Smooth muscle cell (in vitro differentiated cells): ENCODE data around the gene KIF16B. TPM values are rescaled to one million over a fixed set of nuclear protein-coding genes. Genes with fewer than 3 reads are reported as not detected.

Experiments
- DNase-seq: peaks from one replicate; lab custom pipeline; 2025; ENCODE audit not compliant: unreplicated experiment; lab: John Stamatoyannopoulos, UW
- H2AFZ ChIP-seq: fragments of 200-600 bp; sonication (generic); 2 replicates; pipeline ENCODE4 v1.6.0; 2016; ENCODE audit warnings: antibody characterized with exemption, low read depth, mild to moderate bottlenecking
- H3F3A ChIP-seq: fragments of 200-600 bp; sonication (generic); 2 replicates; pipeline ENCODE4 v1.6.0; 2017; ENCODE audit warnings: antibody characterized with exemption, low read depth
- H3K27ac ChIP-seq: fragments of 200-600 bp; sonication (generic); 2 replicates; pipeline ENCODE4 v1.5.1; 2016; ENCODE audit warnings: low read depth, mild to moderate bottlenecking
- H3K27me3 ChIP-seq: fragments of 200-600 bp; sonication (generic); 2 replicates; pipeline ENCODE4 v1.6.1; 2016; ENCODE audit warnings: low read depth, mild to moderate bottlenecking
- H3K36me3 ChIP-seq: fragments of 200-600 bp; sonication (generic); 2 replicates; pipeline ENCODE4 v1.5.1; 2016; ENCODE audit warnings: low read depth
- H3K4me1 ChIP-seq: fragments of 200-600 bp; sonication (generic); 2 replicates; pipeline ENCODE4 v1.5.1; 2016; ENCODE audit warnings: low read depth
- H3K4me2 ChIP-seq: fragments of 200-600 bp; sonication (generic); 2 replicates; pipeline ENCODE4 v1.6.0; 2016; ENCODE audit warnings: mild to moderate bottlenecking
- H3K4me3 ChIP-seq: fragments of 200-600 bp; sonication (generic); 2 replicates; pipeline ENCODE4 v1.5.1; 2016; ENCODE audit warnings: mild to moderate bottlenecking
- H3K79me2 ChIP-seq: fragments of 200-600 bp; sonication (generic); 2 replicates; pipeline ENCODE4 v1.6.0; 2016; ENCODE audit warnings: low read depth, mild to moderate bottlenecking
- H3K9ac ChIP-seq: fragments of 200-600 bp; sonication (generic); 2 replicates; pipeline ENCODE4 v1.6.0; 2016; ENCODE audit warnings: low read depth
- H3K9me3 ChIP-seq: fragments of 200-600 bp; sonication (generic); replicated peaks from 2 replicates; pipeline ENCODE4 v1.5.1; 2016; ENCODE audit warnings: low read depth
- H4K20me1 ChIP-seq: fragments of 200-600 bp; sonication (generic); 2 replicates; pipeline ENCODE4 v1.6.0; 2016; ENCODE audit warnings: low read depth
- WGBS: methylation state at CpG from one replicate; pipeline ENCODE4 v1.1.7; 2016; ENCODE audit warnings: low lambda C conversion rate; 5-methylcytosine and 5-hydroxymethylcytosine counted together
- polyA plus RNA-seq: library from polyadenylated mRNA; unstranded; fragments of >200 nt; fragmentation: Nextera tagmentation; extraction: Ambion mirVana; gene quantifications from 2 replicates; pipeline ENCODE4 v1.2.1, GENCODE V29; 2016
- total RNA-seq: library from RNA; depleted of rRNA; stranded (reverse); fragments of >200 nt; gene quantifications from 2 replicates; pipeline ENCODE4 v1.2.3, GENCODE V29; 2014
- TF ChIP-seq, protein P1 (sequence below): fragments of 200-600 bp; sonication (generic); IDR thresholded peaks from 2 replicates; pipeline ENCODE4 v1.5.1; 2017; ENCODE audit warnings: borderline replicate concordance, mild to moderate bottlenecking, antibody characterized with exemption; ENCODE audit not compliant: insufficient read depth, poor library complexity, severe bottlenecking

The KIF16B gene
- total and polyA plus RNA-seq, 2 experiments from 2014 or later: 3.6 to 12.9 TPM

DNA sequence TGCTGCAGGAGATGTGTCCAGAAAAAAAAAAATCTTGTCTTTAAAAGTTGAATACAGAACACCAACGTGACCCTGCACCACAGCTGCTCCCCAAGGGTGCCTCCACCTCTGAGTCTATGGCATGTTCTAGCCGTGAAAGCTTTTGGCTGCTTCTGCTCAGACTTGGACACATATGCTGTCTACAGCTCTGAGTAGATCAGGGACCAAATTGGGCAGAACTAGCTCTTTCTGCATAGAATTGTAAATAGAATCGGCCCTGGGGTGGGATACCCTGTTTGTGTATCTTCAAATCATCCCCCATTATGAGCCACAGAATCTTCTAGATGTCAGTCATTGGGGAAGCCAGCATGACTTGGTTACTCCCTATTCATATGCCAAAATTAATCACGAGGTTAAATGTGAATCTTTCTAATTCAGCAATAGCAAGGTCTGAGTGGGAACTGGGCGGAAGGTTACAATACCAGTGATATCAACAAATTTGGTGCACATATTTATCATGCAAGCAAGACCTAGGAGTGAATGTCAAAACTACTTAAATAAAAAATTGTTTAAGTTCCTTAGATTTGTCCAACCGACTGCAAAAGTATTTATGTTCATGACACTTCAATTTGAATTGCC is 302.8 kb downstream of the KIF16B start:
- no peaks in the 10 kb centered on the region for H3K36me3 ChIP-seq
- H3K27me3 ChIP-seq: no peaks in the 10 kb centered on the region
- H2AFZ ChIP-seq: no peak overlapping the region
- H3K4me1 ChIP-seq: no peaks in the 10 kb centered on the region
- 90% methylated on average over 6 of the region's 6 CpGs for WGBS
- no peaks in the 10 kb centered on the region for H3F3A ChIP-seq
- H3K9ac ChIP-seq: no peak overlapping the region
- DNase-seq: no peak
- no peaks in the 10 kb centered on the region for H3K79me2 ChIP-seq
- H3K27ac ChIP-seq: no peak overlapping the region
- H3K9me3 ChIP-seq: no peaks in the 10 kb centered on the region
- H3K4me3 ChIP-seq: no peak overlapping the region
- TF ChIP-seq, protein P1, sequence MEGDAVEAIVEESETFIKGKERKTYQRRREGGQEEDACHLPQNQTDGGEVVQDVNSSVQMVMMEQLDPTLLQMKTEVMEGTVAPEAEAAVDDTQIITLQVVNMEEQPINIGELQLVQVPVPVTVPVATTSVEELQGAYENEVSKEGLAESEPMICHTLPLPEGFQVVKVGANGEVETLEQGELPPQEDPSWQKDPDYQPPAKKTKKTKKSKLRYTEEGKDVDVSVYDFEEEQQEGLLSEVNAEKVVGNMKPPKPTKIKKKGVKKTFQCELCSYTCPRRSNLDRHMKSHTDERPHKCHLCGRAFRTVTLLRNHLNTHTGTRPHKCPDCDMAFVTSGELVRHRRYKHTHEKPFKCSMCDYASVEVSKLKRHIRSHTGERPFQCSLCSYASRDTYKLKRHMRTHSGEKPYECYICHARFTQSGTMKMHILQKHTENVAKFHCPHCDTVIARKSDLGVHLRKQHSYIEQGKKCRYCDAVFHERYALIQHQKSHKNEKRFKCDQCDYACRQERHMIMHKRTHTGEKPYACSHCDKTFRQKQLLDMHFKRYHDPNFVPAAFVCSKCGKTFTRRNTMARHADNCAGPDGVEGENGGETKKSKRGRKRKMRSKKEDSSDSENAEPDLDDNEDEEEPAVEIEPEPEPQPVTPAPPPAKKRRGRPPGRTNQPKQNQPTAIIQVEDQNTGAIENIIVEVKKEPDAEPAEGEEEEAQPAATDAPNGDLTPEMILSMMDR: no peak
- H4K20me1 ChIP-seq: no peaks in the 10 kb centered on the region
- H3K4me2 ChIP-seq: no peak overlapping the region

- H2AFZ ChIP-seq: no peak overlapping the region
- H3K4me3 ChIP-seq: no peak overlapping the region
- no peaks in the 10 kb centered on the region for H4K20me1 ChIP-seq
- 94% methylated on average over 4 of the region's 4 CpGs for WGBS
- H3K79me2 ChIP-seq: no peaks in the 10 kb centered on the region
- H3K4me2 ChIP-seq: no peak overlapping the region
- no peaks in the 10 kb centered on the region for H3K4me1 ChIP-seq
- H3K36me3 ChIP-seq: no peaks in the 10 kb centered on the region
- no peak overlapping the region for H3K27ac ChIP-seq
- H3K27me3 ChIP-seq: no peaks in the 10 kb centered on the region
- TF ChIP-seq, protein P1: no peak
- H3F3A ChIP-seq: no peaks in the 10 kb centered on the region
- no peaks in the 10 kb centered on the region for H3K9me3 ChIP-seq
- H3K9ac ChIP-seq: no peak overlapping the region
- no peak for DNase-seq
Measured at GRCh38 chr20:16267526-16267925, 305.7 kb downstream of the KIF16B start.

DNA sequence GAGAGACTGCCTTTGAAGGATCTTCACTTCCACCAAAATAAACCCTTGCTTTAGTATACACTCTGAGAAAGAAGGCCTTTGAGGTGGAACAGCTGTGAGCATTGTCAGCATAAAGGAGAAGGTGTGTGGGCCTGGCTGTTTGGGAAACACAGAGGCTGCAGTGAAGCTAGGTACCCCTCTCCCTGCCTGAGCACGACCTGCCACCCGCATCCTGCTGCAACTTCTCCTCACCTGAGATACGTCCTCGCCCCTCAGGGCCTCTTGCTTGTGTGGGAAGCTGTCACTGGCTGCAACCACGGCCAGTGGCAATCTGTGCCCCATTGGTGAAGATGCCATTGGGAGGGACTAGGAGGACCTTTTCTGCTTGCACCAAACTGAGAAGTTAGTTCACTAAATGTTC is 307.9 kb downstream of the KIF16B start:
- no peaks in the 10 kb centered on the region for H3K4me1 ChIP-seq
- H4K20me1 ChIP-seq: no peaks in the 10 kb centered on the region
- no peak overlapping the region for H3K9ac ChIP-seq
- no peak overlapping the region for H2AFZ ChIP-seq
- DNase-seq: no peak
- no peaks in the 10 kb centered on the region for H3K36me3 ChIP-seq
- H3K4me2 ChIP-seq: no peak overlapping the region
- no peaks in the 10 kb centered on the region for H3K27me3 ChIP-seq
- H3F3A ChIP-seq: no peaks in the 10 kb centered on the region
- no peak overlapping the region for H3K4me3 ChIP-seq
- H3K27ac ChIP-seq: no peak overlapping the region
- WGBS: 92% methylated on average over 5 of the region's 5 CpGs
- H3K79me2 ChIP-seq: no peaks in the 10 kb centered on the region
- H3K9me3 ChIP-seq: no peaks in the 10 kb centered on the region
- TF ChIP-seq, protein P1: no peak

- Histone ChIP-seq H3K27me3 (no peaks in the 10 kb centered on the region), H3K4me2 (no peak overlapping the region), H3K9ac (no peak overlapping the region), H3F3A (no peaks in the 10 kb centered on the region), H3K79me2 (no peaks in the 10 kb centered on the region), H3K4me3 (no peak overlapping the region), H3K4me1 (no peaks in the 10 kb centered on the region), H3K9me3 (no peaks in the 10 kb centered on the region), H3K36me3 (no peaks in the 10 kb centered on the region), H4K20me1 (no peaks in the 10 kb centered on the region), H2AFZ (no peak overlapping the region), H3K27ac (no peak overlapping the region)
- TF ChIP-seq, protein P1: no peak
- 94% methylated on average over 2 of the region's 2 CpGs for WGBS
- no peak for DNase-seq
Measured at GRCh38 chr20:16263582-16263981, 309.7 kb downstream of the KIF16B start.
